Measurements from ENCODE around the gene ATP13A2.

The ATP13A2 gene

GRCh38 chr1:16958475-16958874 is 53.3 kb downstream of the ATP13A2 start:
- Histone ChIP-seq H3K9me3 (ENCODE audit: insufficient read depth, low read length, severe bottlenecking) (no peaks in the 10 kb centered on the region), H3K27me3 (ENCODE audit: insufficient read depth, low read length, poor library complexity) (no peaks in the 10 kb centered on the region), H2AFZ (ENCODE audit: low read depth, low read length) (no peak overlapping the region), H3K4me3 (ENCODE audit: low read depth in 1 of 2, low read length in 2 of 2) (no peak overlapping the region), H3K9ac (ENCODE audit: low read depth, low read length) (no peak overlapping the region), H4K20me1 (ENCODE audit: insufficient read depth, low read length) (no peaks in the 10 kb centered on the region), H3K27ac (ENCODE audit: low read length) (no peak overlapping the region), H3K36me3 (ENCODE audit: insufficient read depth, low read length) (peaks cover 12% of the 10 kb centered on the region), H3K79me2 (ENCODE audit: insufficient read depth, low read length) (no peaks in the 10 kb centered on the region), H3K4me2 (ENCODE audit: insufficient read depth, low read length) (no peak overlapping the region), H3K4me1 (ENCODE audit: insufficient read depth, low read length) (no peaks in the 10 kb centered on the region)
- no peak for ATAC-seq (ENCODE audit: insufficient read depth, low read depth)
- TF ChIP-seq, protein P1, sequence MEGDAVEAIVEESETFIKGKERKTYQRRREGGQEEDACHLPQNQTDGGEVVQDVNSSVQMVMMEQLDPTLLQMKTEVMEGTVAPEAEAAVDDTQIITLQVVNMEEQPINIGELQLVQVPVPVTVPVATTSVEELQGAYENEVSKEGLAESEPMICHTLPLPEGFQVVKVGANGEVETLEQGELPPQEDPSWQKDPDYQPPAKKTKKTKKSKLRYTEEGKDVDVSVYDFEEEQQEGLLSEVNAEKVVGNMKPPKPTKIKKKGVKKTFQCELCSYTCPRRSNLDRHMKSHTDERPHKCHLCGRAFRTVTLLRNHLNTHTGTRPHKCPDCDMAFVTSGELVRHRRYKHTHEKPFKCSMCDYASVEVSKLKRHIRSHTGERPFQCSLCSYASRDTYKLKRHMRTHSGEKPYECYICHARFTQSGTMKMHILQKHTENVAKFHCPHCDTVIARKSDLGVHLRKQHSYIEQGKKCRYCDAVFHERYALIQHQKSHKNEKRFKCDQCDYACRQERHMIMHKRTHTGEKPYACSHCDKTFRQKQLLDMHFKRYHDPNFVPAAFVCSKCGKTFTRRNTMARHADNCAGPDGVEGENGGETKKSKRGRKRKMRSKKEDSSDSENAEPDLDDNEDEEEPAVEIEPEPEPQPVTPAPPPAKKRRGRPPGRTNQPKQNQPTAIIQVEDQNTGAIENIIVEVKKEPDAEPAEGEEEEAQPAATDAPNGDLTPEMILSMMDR (IDR thresholded peaks at IDR 0.05; ENCODE audit: borderline replicate concordance, extremely low read depth, low read length, poor library complexity, severe bottlenecking), result no peak
- no peak for TF ChIP-seq EZH2 (IDR thresholded peaks at IDR 0.05; ENCODE audit: borderline replicate concordance, low read depth, low read length, severe bottlenecking)
- DNase-seq, result no peak

DNA sequence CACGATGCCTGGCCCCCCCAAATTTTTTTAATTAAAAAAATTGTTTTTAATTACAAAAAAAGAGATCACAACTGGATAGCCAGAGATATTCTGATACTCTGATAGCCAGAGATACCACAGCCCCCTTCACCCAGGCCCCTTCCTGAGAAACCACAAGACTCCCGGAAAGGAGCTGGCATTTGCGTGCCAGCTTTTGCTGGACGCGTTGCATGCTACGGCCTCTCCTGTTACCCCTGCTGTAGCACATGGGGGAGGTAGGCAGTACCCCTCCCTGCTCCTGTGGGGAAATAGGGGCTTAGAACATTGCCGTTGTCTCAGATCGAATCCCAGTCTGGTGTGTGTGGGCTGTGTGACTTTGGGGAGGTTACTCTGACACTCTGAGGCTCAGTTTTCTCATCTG is 54.0 kb downstream of the ATP13A2 start:
- H3K4me3 ChIP-seq (ENCODE audit: low read depth in 1 of 2, low read length in 2 of 2), result no peak overlapping the region
- TF ChIP-seq EZH2 (IDR thresholded peaks at IDR 0.05; ENCODE audit: borderline replicate concordance, low read depth, low read length, severe bottlenecking), result no peak
- TF ChIP-seq, protein P1 (IDR thresholded peaks at IDR 0.05; ENCODE audit: borderline replicate concordance, extremely low read depth, low read length, poor library complexity, severe bottlenecking), result no peak
- H3K27ac ChIP-seq (ENCODE audit: low read length), result no peak overlapping the region
- H3K27me3 ChIP-seq (ENCODE audit: insufficient read depth, low read length, poor library complexity), result no peaks in the 10 kb centered on the region
- H3K4me2 ChIP-seq (ENCODE audit: insufficient read depth, low read length), result no peak overlapping the region
- no peaks in the 10 kb centered on the region for H3K9me3 ChIP-seq (ENCODE audit: insufficient read depth, low read length, severe bottlenecking)
- ATAC-seq (ENCODE audit: insufficient read depth, low read depth) (no peak), DNase-seq (no peak)
- no peak overlapping the region for H3K9ac ChIP-seq (ENCODE audit: low read depth, low read length)
- peaks cover 12% of the 10 kb centered on the region for H3K36me3 ChIP-seq (ENCODE audit: insufficient read depth, low read length)
- H4K20me1 ChIP-seq (ENCODE audit: insufficient read depth, low read length), result no peaks in the 10 kb centered on the region
- H3K79me2 ChIP-seq (ENCODE audit: insufficient read depth, low read length), result no peaks in the 10 kb centered on the region
- H3K4me1 ChIP-seq (ENCODE audit: insufficient read depth, low read length), result no peaks in the 10 kb centered on the region
- H2AFZ ChIP-seq (ENCODE audit: low read depth, low read length), result no peak overlapping the region

- Histone ChIP-seq H3K9me3 (ENCODE audit: insufficient read depth, low read length, severe bottlenecking) (no peaks in the 10 kb centered on the region), H2AFZ (ENCODE audit: low read depth, low read length) (no peak overlapping the region), H3K4me3 (ENCODE audit: low read depth in 1 of 2, low read length in 2 of 2) (no peak overlapping the region), H3K4me2 (ENCODE audit: insufficient read depth, low read length) (no peak overlapping the region), H3K27ac (ENCODE audit: low read length) (no peak overlapping the region), H3K4me1 (ENCODE audit: insufficient read depth, low read length) (no peaks in the 10 kb centered on the region), H3K79me2 (ENCODE audit: insufficient read depth, low read length) (no peaks in the 10 kb centered on the region), H3K27me3 (ENCODE audit: insufficient read depth, low read length, poor library complexity) (no peaks in the 10 kb centered on the region), H3K36me3 (ENCODE audit: insufficient read depth, low read length) (peaks cover 12% of the 10 kb centered on the region), H3K9ac (ENCODE audit: low read depth, low read length) (no peak overlapping the region), H4K20me1 (ENCODE audit: insufficient read depth, low read length) (no peaks in the 10 kb centered on the region)
- DNase-seq (no peak), ATAC-seq (ENCODE audit: insufficient read depth, low read depth) (no peak)
- TF ChIP-seq, protein P1 (IDR thresholded peaks at IDR 0.05; ENCODE audit: borderline replicate concordance, extremely low read depth, low read length, poor library complexity, severe bottlenecking), result no peak
- no peak for TF ChIP-seq EZH2 (IDR thresholded peaks at IDR 0.05; ENCODE audit: borderline replicate concordance, low read depth, low read length, severe bottlenecking)
Measured at GRCh38 chr1:16956775-16957174, 55.0 kb downstream of the ATP13A2 start.

DNA sequence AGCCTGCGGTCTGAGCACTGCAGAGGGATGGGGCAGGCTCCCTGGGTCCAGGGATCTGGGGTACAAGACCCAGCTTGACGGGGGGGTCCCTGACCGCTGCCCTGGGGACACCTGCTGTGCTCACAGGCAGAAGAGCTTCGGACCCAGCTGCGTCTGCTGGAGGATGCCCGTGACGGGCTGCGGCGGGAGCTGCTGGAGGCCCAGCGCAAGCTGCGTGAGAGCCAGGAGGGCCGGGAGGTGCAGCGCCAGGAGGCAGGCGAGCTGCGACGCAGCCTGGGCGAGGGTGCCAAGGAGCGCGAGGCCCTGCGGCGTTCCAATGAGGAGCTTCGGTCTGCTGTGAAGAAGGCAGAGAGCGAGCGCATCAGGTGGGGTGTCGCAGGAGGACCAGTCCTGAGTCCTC is 56.5 kb downstream of the ATP13A2 start:
- DNase-seq, result no peak

More for the DNA sequence above, 56.5 kb downstream of the ATP13A2 start:
- Histone ChIP-seq H3K27me3 (ENCODE audit: insufficient read depth, low read length, poor library complexity) (no peaks in the 10 kb centered on the region), H4K20me1 (ENCODE audit: insufficient read depth, low read length) (no peaks in the 10 kb centered on the region), H3K4me2 (ENCODE audit: insufficient read depth, low read length) (no peak overlapping the region), H3K9ac (ENCODE audit: low read depth, low read length) (no peak overlapping the region), H3K4me3 (ENCODE audit: low read depth in 1 of 2, low read length in 2 of 2) (no peak overlapping the region), H3K27ac (ENCODE audit: low read length) (no peak overlapping the region), H3K9me3 (ENCODE audit: insufficient read depth, low read length, severe bottlenecking) (no peaks in the 10 kb centered on the region), H3K36me3 (ENCODE audit: insufficient read depth, low read length) (peaks cover 12% of the 10 kb centered on the region; the same call in 1 of the 2 replicates), H2AFZ (ENCODE audit: low read depth, low read length) (no peak overlapping the region), H3K4me1 (ENCODE audit: insufficient read depth, low read length) (no peaks in the 10 kb centered on the region), H3K79me2 (ENCODE audit: insufficient read depth, low read length) (no peaks in the 10 kb centered on the region)
- ATAC-seq (ENCODE audit: insufficient read depth, low read depth), result no peak
- no peak for TF ChIP-seq EZH2 (IDR thresholded peaks at IDR 0.05; ENCODE audit: borderline replicate concordance, low read depth, low read length, severe bottlenecking)
- TF ChIP-seq, protein P1 (IDR thresholded peaks at IDR 0.05; ENCODE audit: borderline replicate concordance, extremely low read depth, low read length, poor library complexity, severe bottlenecking), result no peak

All from DND-41 (cell line).